ENCODE data around the gene TRPM1. TPM values are rescaled to one million over a fixed set of nuclear protein-coding genes. Genes with fewer than 3 reads are reported as not detected.

TRPM1 gene
- total and polyA plus RNA-seq, 9 of the 15 experiments (the other 6 are each of a cell fraction or from before 2014, with no cell fraction given) = 0.01 to 0.06 (median 0.03) TPM; not detected in 5

DNA sequence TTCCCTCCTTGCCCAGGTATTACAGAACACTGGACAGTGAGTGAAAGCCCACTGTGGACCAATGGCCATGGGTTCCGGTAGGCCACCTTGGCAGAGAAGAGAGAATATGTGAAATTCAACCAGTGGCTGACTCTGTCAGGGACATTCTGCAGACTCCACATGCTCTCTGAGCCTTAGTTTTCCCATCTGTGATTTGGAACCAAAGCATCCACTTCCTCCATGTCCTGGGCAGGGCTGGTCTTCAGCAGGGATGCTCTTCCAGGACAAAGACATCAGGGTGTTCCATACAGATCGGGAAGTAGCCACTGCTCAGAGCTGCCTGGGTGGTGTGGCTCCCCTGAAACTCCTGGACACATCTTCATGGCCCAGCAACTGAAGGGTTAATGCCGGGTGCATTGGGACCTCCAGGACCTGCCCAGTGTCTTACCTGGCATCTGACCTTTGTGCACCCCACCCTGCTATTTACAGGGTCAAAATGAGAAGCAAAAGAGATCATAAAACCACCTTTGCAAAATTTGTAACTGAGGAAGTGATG, 28.3 kb upstream of the TRPM1 start:
- ChIA-PET POLR2A (no interaction called here), CTCF (ENCODE audit: low intra/inter-chr PET ratio) (no interaction called here)
- Histone ChIP-seq H3K4me1 (replicated peaks in 1 of 2; ENCODE audit: control insufficient read depth in 2 of 2, insufficient read depth in 2 of 2, low read length in 2 of 2) (no peaks in the 10 kb centered on the region), H3K9me3 (replicated peaks; ENCODE audit: control insufficient read depth, insufficient read depth, low read depth, low read length) (no peaks in the 10 kb centered on the region), H3K27ac (ENCODE audit: extremely low read depth, low read depth, low read length) (no peak overlapping the region), H3K27me3 (ENCODE audit: control insufficient read depth in 2 of 2, insufficient read depth in 2 of 2, low read length in 2 of 2) (peaks cover 5 to 22% of the 10 kb centered on the region in 2 experiments; a peak in 3 of 5 replicates), H3K36me3 (ENCODE audit: control insufficient read depth, insufficient read depth, low read length) (no peaks in the 10 kb centered on the region), H3K9ac (ENCODE audit: insufficient read depth in 1 of 2, low read depth in 2 of 2, low read length in 2 of 2) (no peak overlapping the region), H3K4me3 (no peak overlapping the region), H4K20me1 (replicated peaks; ENCODE audit: control insufficient read depth, insufficient read depth, low read length) (peaks cover 5% of the 10 kb centered on the region; the same call in 1 of the 2 replicates), H3K9me1 (ENCODE audit: control insufficient read depth, insufficient read depth, low read length) (no peaks in the 10 kb centered on the region), H2AFZ (ENCODE audit: low read depth, low read length) (no peak overlapping the region), H3K79me2 (ENCODE audit: control insufficient read depth, insufficient read depth, low read length) (no peaks in the 10 kb centered on the region), H3K4me2 (ENCODE audit: insufficient read depth, low read length) (no peak overlapping the region)
- ATAC-seq (no peak), FAIRE-seq (no peak), DNase-seq (ENCODE audit: extremely low read depth in 1 of 4, low spot score in 3 of 4) (no peak)
- no TSS peak for BruUV-seq (replicated peaks)
- intact Hi-C loops (cut with micrococcal nuclease) = loop anchor here (2.0 to 10.0 kb wide), 2 partner anchors 135 to 327 kb away; partner anchors contain the start of gene MTMR10
- in situ Hi-C loops (cut with MboI) = no loop called here
- WGBS (ENCODE audit: insufficient coverage, low coverage, missing lambda C conversion rate) = 5% methylated on average over 3 of the region's 3 CpGs
- TF ChIP-seq HDAC2 (IDR thresholded peaks at IDR 0.05) (no peak), ZNF717 (CRISPR knock-in tag; IDR thresholded peaks at IDR 0.05) (no peak), ZNF407 (IDR thresholded peaks at IDR 0.05; ENCODE audit: low read depth) (no peak), ZNF280A (IDR thresholded peaks at IDR 0.05; ENCODE audit: low read depth, partially characterized antibody) (no peak), ATF7 (IDR thresholded peaks at IDR 0.05) (no peak), STAG1 (CRISPR knock-in tag; IDR thresholded peaks at IDR 0.05; ENCODE audit: borderline replicate concordance) (no peak), MAFF (IDR thresholded peaks at IDR 0.05; ENCODE audit: low read length) (no peak), TAF9B (IDR thresholded peaks at IDR 0.05; ENCODE audit: partially characterized antibody) (no peak), RBM34 (IDR thresholded peaks at IDR 0.05; ENCODE audit: borderline replicate concordance, insufficient read depth, low read length) (no peak), POLR3G (IDR thresholded peaks at IDR 0.05; ENCODE audit: extremely low read depth, insufficient read length, insufficient replicate concordance) (no peak), SMAD1 (IDR thresholded peaks at IDR 0.05; ENCODE audit: low read depth, low read length, partially characterized antibody) (no peak), POLR3A (IDR thresholded peaks at IDR 0.05; ENCODE audit: borderline replicate concordance, extremely low read depth, insufficient read depth, insufficient read length) (no peak)
- TF ChIP-seq, protein P1, sequence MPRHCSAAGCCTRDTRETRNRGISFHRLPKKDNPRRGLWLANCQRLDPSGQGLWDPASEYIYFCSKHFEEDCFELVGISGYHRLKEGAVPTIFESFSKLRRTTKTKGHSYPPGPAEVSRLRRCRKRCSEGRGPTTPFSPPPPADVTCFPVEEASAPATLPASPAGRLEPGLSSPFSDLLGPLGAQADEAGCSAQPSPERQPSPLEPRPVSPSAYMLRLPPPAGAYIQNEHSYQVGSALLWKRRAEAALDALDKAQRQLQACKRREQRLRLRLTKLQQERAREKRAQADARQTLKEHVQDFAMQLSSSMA (CRISPR knock-in tag; IDR thresholded peaks at IDR 0.05) = no peak
